B cell (primary cell): ENCODE results near the gene PLPPR1.

Source experiments
- EZH2 ChIP-seq: IDR thresholded peaks from 2 replicates; pipeline ENCODE4 v1.6.1; 2012; ENCODE audit warnings: borderline replicate concordance, low read depth, mild to moderate bottlenecking, moderate library complexity, low read length; ENCODE audit not compliant: insufficient read depth, poor library complexity, severe bottlenecking
- TF ChIP-seq, protein P1 (sequence below): fragments of 200-600 bp; IDR thresholded peaks from one replicate; pipeline ENCODE4 v1.8.0; 2022; ENCODE audit warnings: antibody characterized with exemption, mild to moderate bottlenecking

DNA sequence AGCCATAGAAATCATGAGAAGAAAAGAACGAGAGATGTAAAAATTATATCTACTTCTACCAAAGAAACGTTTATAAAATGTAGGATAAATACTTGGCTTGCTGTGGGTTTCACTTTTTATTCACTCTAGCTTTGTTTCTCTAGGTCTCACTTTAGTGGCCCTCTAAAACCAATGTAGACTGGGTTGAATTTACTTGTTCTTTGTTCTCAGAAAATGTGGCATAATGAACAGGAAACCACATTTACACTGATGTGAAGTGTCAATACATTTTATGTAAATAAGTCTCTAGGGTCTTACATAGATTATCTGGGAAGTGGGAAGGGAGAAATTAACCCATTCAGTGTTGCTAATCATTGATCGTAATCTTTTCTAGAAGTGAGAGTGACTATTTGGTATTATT, 58.9 kb downstream of the PLPPR1 start:
- TF ChIP-seq, protein P1, sequence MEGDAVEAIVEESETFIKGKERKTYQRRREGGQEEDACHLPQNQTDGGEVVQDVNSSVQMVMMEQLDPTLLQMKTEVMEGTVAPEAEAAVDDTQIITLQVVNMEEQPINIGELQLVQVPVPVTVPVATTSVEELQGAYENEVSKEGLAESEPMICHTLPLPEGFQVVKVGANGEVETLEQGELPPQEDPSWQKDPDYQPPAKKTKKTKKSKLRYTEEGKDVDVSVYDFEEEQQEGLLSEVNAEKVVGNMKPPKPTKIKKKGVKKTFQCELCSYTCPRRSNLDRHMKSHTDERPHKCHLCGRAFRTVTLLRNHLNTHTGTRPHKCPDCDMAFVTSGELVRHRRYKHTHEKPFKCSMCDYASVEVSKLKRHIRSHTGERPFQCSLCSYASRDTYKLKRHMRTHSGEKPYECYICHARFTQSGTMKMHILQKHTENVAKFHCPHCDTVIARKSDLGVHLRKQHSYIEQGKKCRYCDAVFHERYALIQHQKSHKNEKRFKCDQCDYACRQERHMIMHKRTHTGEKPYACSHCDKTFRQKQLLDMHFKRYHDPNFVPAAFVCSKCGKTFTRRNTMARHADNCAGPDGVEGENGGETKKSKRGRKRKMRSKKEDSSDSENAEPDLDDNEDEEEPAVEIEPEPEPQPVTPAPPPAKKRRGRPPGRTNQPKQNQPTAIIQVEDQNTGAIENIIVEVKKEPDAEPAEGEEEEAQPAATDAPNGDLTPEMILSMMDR = no peak
- no peak for TF ChIP-seq EZH2
